Femur (tissue), 1 donor: ENCODE data around the gene GUCY2F.

Experiments
- DNase-seq: peaks from one replicate; pipeline ENCODE4 v3.0.0-alpha.2; 2017

GUCY2F gene

DNA sequence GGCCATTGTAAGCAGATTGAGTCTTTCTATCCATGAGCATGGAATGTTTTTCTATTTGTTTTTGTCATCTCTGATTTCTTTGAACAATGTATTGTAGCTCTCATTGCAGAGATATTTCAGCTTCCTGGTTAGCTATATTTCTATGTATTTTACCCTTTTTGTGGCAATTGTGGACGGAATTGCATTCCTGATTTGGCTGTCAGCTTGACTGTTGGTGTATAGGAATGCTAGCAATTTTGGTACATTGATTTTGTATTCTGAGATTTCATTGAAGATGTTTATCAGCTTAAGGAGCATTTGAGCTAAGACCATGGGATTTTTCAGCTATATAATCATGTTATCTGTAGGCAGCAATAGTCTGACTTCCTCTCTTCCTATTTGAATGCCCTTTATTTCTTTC, 154.6 kb downstream of the GUCY2F start:
- no peak for DNase-seq
